Stimulated activated CD4-positive, alpha-beta T cell treated with anti-CD3 and anti-CD28 coated beads, Interleukin-15, amount 100 ng/mL, for 48 hours (primary cell): ENCODE results near the gene YPEL2.

Experiments
- DNase-seq, 2 donors: peaks; one replicate each; pipeline ENCODE4 v3.0.0-alpha.2; 2020; ENCODE audit warnings: low read depth in 2 of 2

Gene YPEL2

GRCh38 chr17:59330053-59330942, 1.2 kb upstream of the YPEL2 start:
- DNase-seq: no peak

GRCh38 chr17:59331929-59332748, 684 bp downstream of the YPEL2 start:
- no peak for DNase-seq

- no peak for DNase-seq
Observed at GRCh38 chr17:59332749-59333377, 1.4 kb downstream of the YPEL2 start.

GRCh38 chr17:59333836-59334235, 2.4 kb downstream of the YPEL2 start:
- DNase-seq: no peak

- DNase-seq: no peak
Observed at GRCh38 chr17:59335685-59336084, 4.2 kb downstream of the YPEL2 start.

GRCh38 chr17:59337741-59338299, 6.4 kb downstream of the YPEL2 start:
- no peak for DNase-seq

- no peak for DNase-seq
Observed at GRCh38 chr17:59338498-59338897, 7.0 kb downstream of the YPEL2 start.

GRCh38 chr17:59341922-59342321, 10.5 kb downstream of the YPEL2 start:
- DNase-seq: no peak

- peak in 1 of 2 donors; percentile 16 for DNase-seq
Observed at GRCh38 chr17:59342681-59343131, 11.3 kb downstream of the YPEL2 start.

- no peak for DNase-seq
Observed at GRCh38 chr17:59345476-59345875, 14.0 kb downstream of the YPEL2 start.

- no peak for DNase-seq
Observed at GRCh38 chr17:59346341-59346740, 14.9 kb downstream of the YPEL2 start.

GRCh38 chr17:59346876-59347407, 15.5 kb downstream of the YPEL2 start:
- no peak for DNase-seq

GRCh38 chr17:59347975-59348391, 16.5 kb downstream of the YPEL2 start:
- no peak for DNase-seq

GRCh38 chr17:59349178-59349577, 17.7 kb downstream of the YPEL2 start:
- DNase-seq: no peak

- no peak for DNase-seq
Observed at GRCh38 chr17:59353106-59353854, 21.8 kb downstream of the YPEL2 start.

- no peak for DNase-seq
Observed at GRCh38 chr17:59353936-59354755, 22.7 kb downstream of the YPEL2 start.

GRCh38 chr17:59355030-59355701, 23.7 kb downstream of the YPEL2 start:
- DNase-seq: no peak

GRCh38 chr17:59355702-59356325, 24.4 kb downstream of the YPEL2 start:
- DNase-seq: no peak
